HEK293T (cell line): ENCODE results near the gene TIMM44.

ENCODE experiments used
- CTCF ChIA-PET: fragments of 350-600 bp; formaldehyde crosslinking; extraction: SDS; loops from one replicate; lab custom pipeline; 2021; ENCODE audit warnings: antibody characterized with exemption, inconsistent platforms; lab: Yijun Ruan, JAX
- POLR2A ChIA-PET: fragments of 350-600 bp; formaldehyde crosslinking; extraction: SDS; loops from one replicate; lab custom pipeline; 2020; ENCODE audit warnings: antibody characterized with exemption, inconsistent platforms; lab: Yijun Ruan, JAX
- DNase-seq: peaks from one replicate; pipeline ENCODE4 v3.0.0; 2012; ENCODE audit warnings: mixed read lengths; ENCODE audit errors: extremely low spot score
- ARNT ChIP-seq: fragments of 450-650 bp; IDR thresholded peaks from 2 replicates; pipeline ENCODE4 v1.6.1; 2017; ENCODE audit warnings: mild to moderate bottlenecking
- BHLHE40 ChIP-seq: fragments of 450-650 bp; IDR thresholded peaks from 2 replicates; pipeline ENCODE4 v1.6.1; 2016; ENCODE audit warnings: mild to moderate bottlenecking, moderate library complexity, borderline replicate concordance
- CTBP1 ChIP-seq: fragments of 450-650 bp; IDR thresholded peaks from 2 replicates; pipeline ENCODE4 v1.6.1; 2016; ENCODE audit warnings: borderline replicate concordance
- ELF4 ChIP-seq: fragments of 450-650 bp; IDR thresholded peaks from 2 replicates; pipeline ENCODE4 v1.6.1; 2017; ENCODE audit warnings: antibody characterized with exemption
- FOXA1 ChIP-seq: fragments of 450-650 bp; IDR thresholded peaks from 2 replicates; pipeline ENCODE4 v1.6.1; 2016; ENCODE audit warnings: mild to moderate bottlenecking
- FOXK2 ChIP-seq: fragments of 450-650 bp; IDR thresholded peaks from 2 replicates; pipeline ENCODE4 v1.6.1; 2016; ENCODE audit warnings: mild to moderate bottlenecking
- FOXM1 ChIP-seq: fragments of 450-650 bp; IDR thresholded peaks from 2 replicates; pipeline ENCODE4 v1.6.1; 2017; ENCODE audit warnings: mild to moderate bottlenecking, borderline replicate concordance
- HDGF ChIP-seq: fragments of 450-650 bp; IDR thresholded peaks from 2 replicates; pipeline ENCODE4 v1.6.1; 2017; ENCODE audit warnings: antibody characterized with exemption, borderline replicate concordance
- L3MBTL2 ChIP-seq: fragments of 450-650 bp; conservative IDR thresholded peaks from 2 replicates; pipeline ENCODE4 v1.6.1; 2016; ENCODE audit warnings: mild to moderate bottlenecking
- LEF1 ChIP-seq: fragments of 450-650 bp; IDR thresholded peaks from 2 replicates; pipeline ENCODE4 v1.6.1; 2017; ENCODE audit warnings: mild to moderate bottlenecking, borderline replicate concordance
- NFRKB ChIP-seq: fragments of 450-650 bp; IDR thresholded peaks from 2 replicates; pipeline ENCODE4 v1.6.1; 2016; ENCODE audit warnings: mild to moderate bottlenecking, moderate library complexity
- PKNOX1 ChIP-seq: fragments of 450-650 bp; IDR thresholded peaks from 2 replicates; pipeline ENCODE4 v1.6.1; 2016
- SP1 ChIP-seq: fragments of 450-650 bp; IDR thresholded peaks from 2 replicates; pipeline ENCODE4 v1.6.1; 2017
- SUZ12 ChIP-seq: fragments of 450-650 bp; IDR thresholded peaks from 2 replicates; pipeline ENCODE4 v1.6.1; 2016; ENCODE audit warnings: mild to moderate bottlenecking
- TARDBP ChIP-seq: fragments of 450-650 bp; IDR thresholded peaks from 2 replicates; pipeline ENCODE4 v1.6.1; 2016
- ZNF384 ChIP-seq: fragments of 450-650 bp; IDR thresholded peaks from 2 replicates; pipeline ENCODE4 v1.6.1; 2016

TIMM44 gene

DNA sequence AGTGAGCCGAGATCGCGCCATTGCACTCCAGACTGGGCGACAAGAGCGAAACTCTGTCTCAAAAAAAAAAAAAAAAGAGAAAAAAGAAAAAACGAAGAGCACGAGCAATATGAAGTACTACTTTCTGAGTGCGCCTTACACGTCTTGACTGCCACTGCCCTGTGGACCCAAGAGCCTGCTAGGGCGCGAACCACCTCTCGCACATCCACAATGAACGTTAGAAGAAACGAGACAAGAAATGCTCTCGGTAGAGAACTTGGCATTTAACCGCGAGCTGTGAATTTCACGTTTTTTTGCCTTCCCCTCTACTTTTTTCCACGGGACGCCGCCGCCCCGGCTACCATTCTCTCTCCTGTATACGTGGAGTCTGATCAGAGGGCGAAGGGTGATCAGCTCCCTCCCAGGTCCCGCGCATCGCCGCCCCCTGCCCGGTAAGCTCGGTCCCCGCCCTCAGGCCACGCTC is 454 bp downstream of the TIMM44 start:
- POLR2A ChIA-PET = interaction anchor here (0.5 to 2.5 kb wide), 22 partner anchors 8 to 470 kb away, joined by 3 to 32 read pairs (median 4); partner anchors contain the start of genes ELAVL1, MAP2K7, MARCHF2 and SNAPC2
- DNase-seq = no peak
- no peak for TF ChIP-seq PKNOX1
- no peak for TF ChIP-seq TARDBP
- no peak for TF ChIP-seq ELF4
- no peak for TF ChIP-seq SUZ12
- no peak for TF ChIP-seq CTBP1
- no peak for TF ChIP-seq FOXK2
- no peak for TF ChIP-seq FOXM1
- no peak for TF ChIP-seq BHLHE40
- TF ChIP-seq HDGF = no peak
- TF ChIP-seq NFRKB = no peak
- TF ChIP-seq L3MBTL2 = no peak
- no peak for TF ChIP-seq FOXA1
- TF ChIP-seq SP1 = no peak
- TF ChIP-seq ZNF384 = no peak
- TF ChIP-seq ARNT = no peak
- CTCF ChIA-PET = interaction anchor here (0.6 to 2.8 kb wide), 4 partner anchors 14 to 74 kb away, joined by 3 to 29 read pairs (median 6); no protein-coding TSS in a partner anchor

DNA sequence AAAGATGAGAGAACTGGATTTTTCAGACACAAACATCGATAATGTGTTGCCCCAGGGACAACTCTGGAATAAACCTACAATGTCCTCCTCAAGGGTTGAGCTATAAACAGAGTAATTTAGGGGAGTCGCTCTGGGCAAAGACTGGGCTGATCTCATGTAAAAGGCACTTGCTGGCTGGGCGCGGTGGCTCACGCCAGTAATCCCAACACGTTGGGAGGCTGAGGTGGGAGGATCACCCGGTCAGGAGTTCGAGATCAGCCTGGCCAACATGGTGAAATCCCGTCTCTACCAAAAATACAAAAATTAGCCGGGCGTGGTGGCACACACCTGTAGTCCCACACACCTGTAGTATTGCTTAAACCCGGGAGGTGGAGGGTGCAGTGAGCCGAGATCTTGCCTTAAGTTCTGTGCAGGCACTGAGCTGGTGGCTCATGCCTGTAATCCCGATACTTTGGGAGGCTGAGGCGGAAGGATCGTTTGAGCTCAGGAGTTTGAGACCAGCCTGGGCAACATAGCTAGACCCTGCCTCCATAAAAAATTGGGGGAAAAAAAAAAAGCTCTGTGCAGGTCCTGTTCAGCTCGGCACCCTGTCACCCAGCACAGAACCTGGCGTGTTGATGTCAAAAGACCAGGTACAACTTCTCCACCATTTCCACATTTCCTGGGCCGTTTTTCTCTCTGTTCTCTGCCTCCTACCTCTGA is 1.4 kb downstream of the TIMM44 start:
- ChIA-PET POLR2A (no interaction called here), CTCF (interaction anchor here (1.2 kb wide), 1 partner anchor 13 kb away, joined by 4 read pairs; no protein-coding TSS in a partner anchor)
- no peak for DNase-seq
- no peak for TF ChIP-seq HDGF
- no peak for TF ChIP-seq ARNT
- no peak for TF ChIP-seq L3MBTL2
- no peak for TF ChIP-seq TARDBP
- TF ChIP-seq ELF4 = no peak
- TF ChIP-seq SP1 = no peak
- TF ChIP-seq BHLHE40 = no peak
- no peak for TF ChIP-seq LEF1
- TF ChIP-seq ZNF384 = no peak
- TF ChIP-seq CTBP1 = no peak
- TF ChIP-seq PKNOX1 = no peak

- ChIA-PET CTCF (interaction anchor here (1.2 to 1.3 kb wide), 2 partner anchors 12 kb away, joined by 3 to 4 read pairs; no protein-coding TSS in a partner anchor), POLR2A (no interaction called here)
- TF ChIP-seq ARNT (no peak), NFRKB (no peak), ELF4 (no peak), FOXA1 (no peak), SUZ12 (no peak), SP1 (no peak), LEF1 (no peak), CTBP1 (no peak), PKNOX1 (no peak), TARDBP (no peak), ZNF384 (no peak), FOXM1 (no peak), FOXK2 (no peak), BHLHE40 (no peak), L3MBTL2 (no peak), HDGF (no peak)
- no peak for DNase-seq
These were observed 2.6 kb downstream of the TIMM44 start for GRCh38 chr19:7940841-7941240.

DNA sequence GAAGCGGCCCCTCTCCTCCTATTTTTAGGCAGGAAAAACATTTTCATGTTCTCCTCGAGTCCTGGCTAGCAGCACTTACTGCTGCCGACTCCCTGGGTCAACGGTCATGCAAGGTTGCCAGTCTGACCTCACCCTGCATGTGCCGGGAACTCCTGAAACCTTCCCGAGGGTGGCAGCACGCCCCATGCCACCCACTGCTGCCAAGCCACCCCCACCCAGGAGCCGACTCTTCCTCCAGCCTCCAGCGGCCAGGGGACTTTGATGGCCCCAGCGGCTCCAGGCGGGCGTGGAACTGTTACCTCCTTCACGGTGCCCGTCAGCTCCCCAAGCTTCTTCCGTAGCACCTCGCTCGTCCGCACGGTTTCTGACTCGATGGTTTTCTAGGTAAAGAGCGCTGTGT is 8.7 kb downstream of the TIMM44 start:
- DNase-seq = no peak
- CTCF ChIA-PET = no interaction called here
- no peak for TF ChIP-seq ELF4
- no peak for TF ChIP-seq CTBP1
- TF ChIP-seq L3MBTL2 = no peak
- TF ChIP-seq PKNOX1 = no peak
- TF ChIP-seq ZNF384 = no peak
- TF ChIP-seq LEF1 = no peak
- no peak for TF ChIP-seq SUZ12
- TF ChIP-seq HDGF = no peak
- POLR2A ChIA-PET = interaction anchor here (1.3 kb wide), 1 partner anchor 9 kb away, joined by 10 read pairs; the partner anchor contains the start of gene TIMM44

DNA sequence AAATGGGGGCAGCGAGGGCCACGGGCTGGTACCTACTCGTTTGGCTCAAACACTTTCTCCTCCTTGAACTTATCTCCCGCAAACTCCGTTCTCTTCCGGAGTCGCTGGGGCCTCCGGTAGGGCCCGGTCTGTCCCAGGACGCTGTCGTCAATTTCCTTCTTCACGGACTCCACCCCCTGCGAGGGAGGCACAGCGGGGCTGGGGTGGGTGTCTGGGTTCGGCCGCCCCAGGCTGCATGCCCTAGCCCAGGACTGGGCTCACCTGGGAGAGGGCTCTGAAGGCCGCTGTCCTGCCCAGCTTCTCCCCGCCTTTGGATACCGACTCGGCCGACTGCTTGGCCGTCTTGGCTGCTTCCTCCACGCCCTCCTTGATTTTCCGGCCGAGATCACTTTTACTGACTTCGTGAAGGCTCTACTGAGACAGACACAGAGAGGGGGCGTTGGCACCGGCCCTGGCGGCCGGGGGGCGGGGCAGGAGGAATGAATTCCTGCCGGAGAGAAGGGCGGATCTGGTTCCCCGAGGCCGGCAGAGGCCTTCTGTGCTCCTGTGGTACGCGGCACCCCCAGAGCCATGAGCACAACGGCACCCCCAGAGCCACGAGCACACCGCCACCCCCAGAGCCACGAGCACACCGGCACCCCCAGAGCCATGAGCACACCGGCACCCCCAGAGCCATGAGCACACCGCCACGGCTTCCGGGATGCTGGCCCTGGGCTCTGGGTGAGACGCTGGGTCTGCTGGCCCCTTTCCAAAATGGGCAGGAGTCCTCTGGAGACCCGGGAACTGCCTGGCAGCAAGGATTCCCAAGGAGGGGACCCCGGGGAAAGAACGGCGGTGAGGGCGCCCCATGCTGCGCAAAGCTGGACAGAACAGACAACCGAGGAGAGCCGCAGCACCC is 9.4 kb downstream of the TIMM44 start:
- DNase-seq = no peak
- CTCF ChIA-PET = no interaction called here
- TF ChIP-seq PKNOX1 (no peak), NFRKB (no peak), FOXA1 (no peak), HDGF (no peak), L3MBTL2 (no peak), LEF1 (no peak)
- POLR2A ChIA-PET = no interaction called here
